GM13977 (cell line): ENCODE measurements around the gene LRRTM1.

Experiments
- DNase-seq: peaks from one replicate; pipeline ENCODE4 v3.0.0; 2012; ENCODE audit warnings: low spot score
- in situ Hi-C: fragments of 300-500 bp; cut with MboI; formaldehyde crosslinking; loops from one replicate; pipeline ENCODE4 v1.12.0; 2022; ENCODE audit warnings: low sequenced_read_pairs, low pct_unique_long_range_greater_than_20kb, mixed read lengths, inconsistent platforms; ENCODE audit not compliant: unreplicated experiment
- TF ChIP-seq, protein P1 (sequence below): IDR thresholded peaks from 2 replicates; pipeline ENCODE4 v1.5.1; 2012; ENCODE audit warnings: mild to moderate bottlenecking, control low read depth; ENCODE audit not compliant: insufficient read depth; ENCODE audit errors: extremely low read depth, missing control alignments

Gene LRRTM1

DNA sequence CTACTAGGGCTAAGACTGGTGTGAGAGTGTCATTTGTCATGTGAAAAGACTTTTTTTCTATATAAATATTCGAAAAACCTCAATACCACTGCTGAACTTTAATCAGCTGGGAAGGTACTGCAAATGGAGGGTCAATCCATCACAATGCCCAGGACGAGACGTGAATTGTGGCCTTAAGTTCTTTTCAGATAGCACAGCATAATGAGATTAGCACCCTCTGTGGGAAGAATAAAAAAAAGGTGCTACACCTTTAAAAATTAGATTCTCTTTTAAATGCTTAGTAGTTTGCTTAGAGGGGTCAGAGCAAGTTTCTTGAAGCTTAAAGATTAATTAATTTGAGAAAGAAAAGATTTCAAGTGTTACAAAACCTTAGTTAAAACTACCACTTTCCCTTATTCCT lies 5.6 kb downstream of the LRRTM1 start:
- DNase-seq: no peak
- in situ Hi-C loops: no loop called here
- TF ChIP-seq, protein P1, sequence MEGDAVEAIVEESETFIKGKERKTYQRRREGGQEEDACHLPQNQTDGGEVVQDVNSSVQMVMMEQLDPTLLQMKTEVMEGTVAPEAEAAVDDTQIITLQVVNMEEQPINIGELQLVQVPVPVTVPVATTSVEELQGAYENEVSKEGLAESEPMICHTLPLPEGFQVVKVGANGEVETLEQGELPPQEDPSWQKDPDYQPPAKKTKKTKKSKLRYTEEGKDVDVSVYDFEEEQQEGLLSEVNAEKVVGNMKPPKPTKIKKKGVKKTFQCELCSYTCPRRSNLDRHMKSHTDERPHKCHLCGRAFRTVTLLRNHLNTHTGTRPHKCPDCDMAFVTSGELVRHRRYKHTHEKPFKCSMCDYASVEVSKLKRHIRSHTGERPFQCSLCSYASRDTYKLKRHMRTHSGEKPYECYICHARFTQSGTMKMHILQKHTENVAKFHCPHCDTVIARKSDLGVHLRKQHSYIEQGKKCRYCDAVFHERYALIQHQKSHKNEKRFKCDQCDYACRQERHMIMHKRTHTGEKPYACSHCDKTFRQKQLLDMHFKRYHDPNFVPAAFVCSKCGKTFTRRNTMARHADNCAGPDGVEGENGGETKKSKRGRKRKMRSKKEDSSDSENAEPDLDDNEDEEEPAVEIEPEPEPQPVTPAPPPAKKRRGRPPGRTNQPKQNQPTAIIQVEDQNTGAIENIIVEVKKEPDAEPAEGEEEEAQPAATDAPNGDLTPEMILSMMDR: no peak

DNA sequence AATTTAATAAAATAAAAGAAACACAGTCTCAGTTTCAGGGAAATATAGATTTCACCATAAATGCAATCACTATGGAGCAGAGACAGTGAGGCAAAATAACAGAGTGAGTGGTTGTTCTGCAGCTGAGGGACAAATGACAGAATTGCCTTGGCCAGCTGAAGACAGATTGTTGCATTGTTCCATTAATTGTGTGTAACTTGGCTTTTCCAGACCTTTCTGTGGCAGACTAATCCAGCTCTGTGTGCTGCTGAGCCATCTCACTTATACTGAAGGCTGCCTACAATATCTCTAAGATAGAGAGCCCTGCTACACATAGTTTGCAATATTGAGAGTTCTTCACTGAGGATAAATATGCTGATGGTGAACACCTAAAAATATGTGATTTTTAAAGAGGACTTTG lies 11.5 kb downstream of the LRRTM1 start:
- in situ Hi-C loops: no loop called here
- DNase-seq: no peak
- TF ChIP-seq, protein P1: no peak

DNA sequence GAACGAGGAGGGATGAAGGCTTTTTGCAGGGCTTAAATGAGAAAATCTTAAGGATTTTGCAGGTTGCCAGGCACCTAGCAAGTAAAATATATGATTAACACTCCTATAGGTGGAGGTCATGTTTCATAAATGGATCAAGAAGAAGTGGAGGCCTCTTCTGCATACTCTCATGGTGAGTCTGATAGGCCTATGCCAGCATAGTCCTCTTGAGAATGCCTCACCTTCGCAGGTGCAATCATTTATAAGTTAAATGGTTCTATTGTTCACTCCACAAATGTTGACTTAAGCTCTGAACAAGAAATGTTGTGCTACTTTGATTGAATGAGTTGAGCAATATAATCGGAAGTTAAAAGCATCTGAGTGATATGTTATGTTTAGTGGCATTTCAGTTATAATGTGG lies 12.1 kb downstream of the LRRTM1 start:
- in situ Hi-C loops: no loop called here
- no peak for DNase-seq
- TF ChIP-seq, protein P1: no peak

DNA sequence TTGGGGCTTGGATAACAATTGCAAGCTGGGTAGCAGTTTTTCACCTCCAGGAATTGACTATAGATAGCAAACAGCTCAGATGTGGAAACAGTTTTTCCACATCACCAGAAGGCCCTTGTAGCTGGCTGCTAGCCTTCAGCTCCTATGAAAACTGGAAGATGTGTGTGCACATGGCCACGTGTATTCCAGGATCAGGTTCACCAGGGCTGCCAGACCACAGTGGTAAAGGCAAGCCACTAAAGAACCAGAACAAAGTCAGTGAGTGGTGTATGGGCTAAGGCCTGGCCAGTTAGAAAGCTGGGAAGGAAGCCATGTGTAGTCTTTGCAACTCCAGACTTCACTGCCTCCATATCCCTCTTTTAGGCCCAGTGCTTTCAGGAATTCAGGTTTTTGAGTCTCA lies 12.9 kb downstream of the LRRTM1 start:
- TF ChIP-seq, protein P1: no peak
- in situ Hi-C loops: no loop called here
- DNase-seq: no peak

DNA sequence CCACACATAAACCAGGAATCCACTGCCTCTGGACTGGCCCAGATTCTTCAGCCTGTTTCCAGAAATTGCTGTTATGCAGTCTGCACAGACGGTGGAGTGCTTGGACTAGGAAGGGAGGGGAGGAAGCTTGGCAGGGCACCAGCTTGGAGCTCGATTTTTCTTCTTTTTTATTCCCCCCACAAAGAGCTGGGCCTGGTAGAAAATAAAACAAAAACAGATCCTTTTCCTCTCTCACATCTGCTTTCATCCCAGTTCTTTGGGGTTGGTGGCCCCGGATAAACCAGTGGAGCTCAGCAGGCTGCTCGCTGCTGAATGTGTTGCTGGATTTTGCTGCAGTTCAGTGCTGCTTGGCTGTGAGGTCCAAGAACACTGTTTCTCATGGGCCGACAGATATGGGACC lies 16.0 kb downstream of the LRRTM1 start:
- DNase-seq: no peak
- TF ChIP-seq, protein P1: peak; percentile 9
- in situ Hi-C loops: no loop called here

DNA sequence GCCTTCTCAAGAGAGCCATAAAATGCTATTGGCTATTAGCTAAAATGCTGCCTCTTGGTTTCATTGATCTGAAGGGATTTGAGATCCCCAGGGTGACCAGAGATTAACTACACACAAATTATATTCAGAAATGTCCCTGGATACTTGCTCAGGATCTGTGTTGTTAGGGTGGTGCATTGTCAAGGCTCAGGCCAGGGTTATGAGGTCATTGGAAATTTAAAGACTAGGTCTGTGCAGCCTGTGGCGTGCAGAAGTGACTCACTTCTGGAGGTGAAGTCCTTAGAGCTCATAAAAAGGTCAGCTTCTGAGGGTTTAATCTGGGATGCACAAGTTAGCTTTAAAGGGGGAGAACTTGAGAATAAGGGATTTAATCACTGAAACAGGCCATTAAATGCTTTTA lies 23.5 kb downstream of the LRRTM1 start:
- no peak for DNase-seq
- in situ Hi-C loops: no loop called here
- TF ChIP-seq, protein P1: no peak

DNA sequence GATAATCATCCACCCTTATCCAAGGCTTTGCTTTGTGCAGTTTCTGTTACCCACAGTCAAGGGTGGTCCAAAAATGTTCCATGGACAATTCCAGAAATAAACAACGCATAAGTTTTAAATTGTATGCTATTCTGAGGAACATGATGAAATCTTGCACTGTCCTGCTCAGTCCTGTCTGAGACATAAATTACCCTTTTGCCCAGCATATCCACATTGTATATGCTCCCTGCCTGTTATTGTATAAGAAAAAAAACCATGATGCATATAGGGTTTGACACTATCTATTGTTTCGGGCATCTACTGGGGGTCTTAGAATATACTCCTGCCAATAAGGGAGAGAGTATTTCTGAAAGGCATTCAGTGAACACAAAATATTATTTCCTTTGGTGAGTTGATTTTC lies 24.0 kb downstream of the LRRTM1 start:
- no peak for DNase-seq
- in situ Hi-C loops: no loop called here

More for the DNA sequence above, 24.0 kb downstream of the LRRTM1 start:
- TF ChIP-seq, protein P1: no peak
